Hepatocyte (in vitro differentiated cells): ENCODE measurements around the gene HS6ST1. TPM values are rescaled to one million over a fixed set of nuclear protein-coding genes. Genes with fewer than 3 reads are reported as not detected.

ENCODE experiments used
- DNase-seq: peaks from one replicate; pipeline ENCODE4 v3.0.0-alpha.2; 2016; ENCODE audit warnings: low spot score
- H2AFZ ChIP-seq: fragments of 200-600 bp; sonication (generic); 2 replicates; pipeline ENCODE4 v1.6.0; 2016; ENCODE audit warnings: antibody characterized with exemption, mild to moderate bottlenecking
- H3K27ac ChIP-seq: fragments of 200-600 bp; sonication (generic); 2 replicates; pipeline ENCODE4 v1.5.1; 2016; ENCODE audit warnings: mild to moderate bottlenecking
- H3K27me3 ChIP-seq: fragments of 200-600 bp; sonication (generic); 2 replicates; pipeline ENCODE4 v1.6.1; 2016
- H3K36me3 ChIP-seq: fragments of 200-600 bp; sonication (generic); replicated peaks from 2 replicates; pipeline ENCODE4 v1.5.1; 2016; ENCODE audit warnings: low read depth; ENCODE audit not compliant: insufficient read depth
- H3K4me1 ChIP-seq: fragments of 200-600 bp; sonication (generic); 2 replicates; pipeline ENCODE4 v1.5.1; 2016; ENCODE audit warnings: mild to moderate bottlenecking, moderate library complexity; ENCODE audit not compliant: insufficient read depth
- H3K4me2 ChIP-seq: fragments of 200-600 bp; sonication (generic); 2 replicates; pipeline ENCODE4 v1.6.0; 2016
- H3K4me3 ChIP-seq: fragments of 200-600 bp; sonication (generic); 2 replicates; pipeline ENCODE4 v1.5.1; 2016; ENCODE audit warnings: mild to moderate bottlenecking
- H3K79me2 ChIP-seq: fragments of 200-600 bp; sonication (generic); 2 replicates; pipeline ENCODE4 v1.6.0; 2017; ENCODE audit warnings: mild to moderate bottlenecking
- H3K9me2 ChIP-seq: fragments of 200-600 bp; sonication (generic); replicated peaks from 2 replicates; pipeline ENCODE4 v1.6.0; 2017; ENCODE audit warnings: mild to moderate bottlenecking; ENCODE audit not compliant: insufficient read depth
- H3K9me3 ChIP-seq: fragments of 200-600 bp; sonication (generic); 2 replicates; pipeline ENCODE4 v1.5.1; 2016; ENCODE audit warnings: low read depth, mild to moderate bottlenecking
- H4K20me1 ChIP-seq: fragments of 200-600 bp; sonication (generic); 2 replicates; pipeline ENCODE4 v1.6.0; 2016; ENCODE audit warnings: mild to moderate bottlenecking; ENCODE audit not compliant: insufficient read depth, poor library complexity, severe bottlenecking
- EZH2 ChIP-seq: fragments of 200-600 bp; sonication (generic); IDR thresholded peaks from 2 replicates; pipeline ENCODE4 v1.6.1; 2016; ENCODE audit warnings: antibody characterized with exemption, mild to moderate bottlenecking, borderline replicate concordance
- EZH2phosphoT487 ChIP-seq: fragments of 200-600 bp; sonication (generic); IDR thresholded peaks from one replicate; pipeline ENCODE4 v1.6.1; 2018; ENCODE audit warnings: antibody characterized with exemption, mild to moderate bottlenecking, low read depth, moderate library complexity; ENCODE audit not compliant: unreplicated experiment, severe bottlenecking
- WGBS: methylation state at CpG from one replicate; pipeline ENCODE4 v1.1.6; 2016; ENCODE audit warnings: low lambda C conversion rate; ENCODE audit errors: missing lambda C conversion rate; 5-methylcytosine and 5-hydroxymethylcytosine counted together
- polyA plus RNA-seq: library from polyadenylated mRNA; unstranded; fragments of >200 nt; fragmentation: Nextera tagmentation; extraction: Ambion mirVana; gene quantifications from 2 replicates; pipeline ENCODE4 v1.2.1, GENCODE V29; 2016
- total RNA-seq: library from RNA; depleted of rRNA; stranded (reverse); fragments of >200 nt; gene quantifications from 2 replicates; pipeline ENCODE4 v1.2.3, GENCODE V29; 2014
- TF ChIP-seq, protein P1 (sequence below): fragments of 200-600 bp; sonication (generic); IDR thresholded peaks from 2 replicates; pipeline ENCODE4 v1.5.1; 2016; ENCODE audit warnings: antibody characterized with exemption, mild to moderate bottlenecking; ENCODE audit not compliant: poor library complexity

The HS6ST1 gene
- total and polyA plus RNA-seq, 2 experiments from 2014 or later: 46.7 to 48.3 TPM

DNA sequence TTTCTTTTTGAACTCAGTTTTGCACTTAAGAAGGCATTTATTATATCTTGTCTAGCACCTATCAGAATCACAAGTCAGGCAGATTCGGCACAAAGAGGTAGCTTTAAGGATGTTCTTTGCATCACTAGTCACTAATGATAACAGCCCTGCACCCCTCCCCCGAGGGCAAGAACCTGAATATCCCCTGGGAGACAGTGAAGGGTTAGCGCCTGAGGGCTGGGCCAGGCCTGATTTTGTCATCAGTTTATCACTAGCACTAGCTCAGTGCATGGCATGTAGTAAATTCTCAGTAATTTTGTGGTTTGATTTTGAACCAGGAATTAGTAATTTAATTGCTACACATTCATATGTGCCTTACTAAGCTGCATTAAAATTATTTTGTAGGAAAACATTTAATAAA lies 23.9 kb upstream of the HS6ST1 start:
- TF ChIP-seq EZH2: no peak
- TF ChIP-seq EZH2phosphoT487: no peak
- TF ChIP-seq, protein P1, sequence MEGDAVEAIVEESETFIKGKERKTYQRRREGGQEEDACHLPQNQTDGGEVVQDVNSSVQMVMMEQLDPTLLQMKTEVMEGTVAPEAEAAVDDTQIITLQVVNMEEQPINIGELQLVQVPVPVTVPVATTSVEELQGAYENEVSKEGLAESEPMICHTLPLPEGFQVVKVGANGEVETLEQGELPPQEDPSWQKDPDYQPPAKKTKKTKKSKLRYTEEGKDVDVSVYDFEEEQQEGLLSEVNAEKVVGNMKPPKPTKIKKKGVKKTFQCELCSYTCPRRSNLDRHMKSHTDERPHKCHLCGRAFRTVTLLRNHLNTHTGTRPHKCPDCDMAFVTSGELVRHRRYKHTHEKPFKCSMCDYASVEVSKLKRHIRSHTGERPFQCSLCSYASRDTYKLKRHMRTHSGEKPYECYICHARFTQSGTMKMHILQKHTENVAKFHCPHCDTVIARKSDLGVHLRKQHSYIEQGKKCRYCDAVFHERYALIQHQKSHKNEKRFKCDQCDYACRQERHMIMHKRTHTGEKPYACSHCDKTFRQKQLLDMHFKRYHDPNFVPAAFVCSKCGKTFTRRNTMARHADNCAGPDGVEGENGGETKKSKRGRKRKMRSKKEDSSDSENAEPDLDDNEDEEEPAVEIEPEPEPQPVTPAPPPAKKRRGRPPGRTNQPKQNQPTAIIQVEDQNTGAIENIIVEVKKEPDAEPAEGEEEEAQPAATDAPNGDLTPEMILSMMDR: no peak
- Histone ChIP-seq H2AFZ (no peak overlapping the region), H4K20me1 (no peaks in the 10 kb centered on the region), H3K36me3 (no peaks in the 10 kb centered on the region), H3K27ac (no peak overlapping the region), H3K79me2 (no peaks in the 10 kb centered on the region), H3K27me3 (no peaks in the 10 kb centered on the region), H3K9me2 (no peaks in the 10 kb centered on the region), H3K4me1 (peaks cover 5% of the 10 kb centered on the region), H3K4me3 (no peak overlapping the region), H3K9me3 (no peaks in the 10 kb centered on the region), H3K4me2 (no peak overlapping the region)
- WGBS: 63% methylated on average over 3 of the region's 3 CpGs
- no peak for DNase-seq

DNA sequence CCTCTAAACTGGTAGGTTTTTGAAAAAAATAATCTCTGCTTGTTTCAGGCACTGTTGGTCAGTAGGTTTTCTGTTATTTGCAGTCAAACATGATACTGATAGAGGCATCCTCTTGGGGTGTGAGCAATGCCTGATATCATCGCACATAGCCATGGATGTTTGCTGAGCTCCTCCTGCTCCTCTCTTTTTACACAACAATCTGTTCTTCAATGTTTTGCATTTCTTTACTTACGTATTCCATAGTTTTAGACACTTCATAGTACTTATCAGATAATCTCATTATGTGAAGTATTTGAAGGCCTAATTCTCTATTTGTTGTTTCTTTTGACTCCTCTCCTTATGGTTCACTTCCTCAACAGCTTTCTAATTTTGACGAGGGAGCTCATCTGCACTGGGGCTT lies 23.0 kb upstream of the HS6ST1 start:
- 94% methylated on average over 3 of the region's 3 CpGs for WGBS
- H4K20me1 ChIP-seq: no peaks in the 10 kb centered on the region
- no peak overlapping the region for H3K4me3 ChIP-seq
- H3K4me1 ChIP-seq: no peaks in the 10 kb centered on the region
- H3K4me2 ChIP-seq: no peak overlapping the region
- no peak for DNase-seq
- no peaks in the 10 kb centered on the region for H3K36me3 ChIP-seq
- TF ChIP-seq EZH2phosphoT487 (no peak), EZH2 (no peak)
- TF ChIP-seq, protein P1: no peak
- H2AFZ ChIP-seq: no peak overlapping the region
- H3K9me3 ChIP-seq: no peaks in the 10 kb centered on the region
- H3K27ac ChIP-seq: no peak overlapping the region
- H3K79me2 ChIP-seq: no peaks in the 10 kb centered on the region
- no peaks in the 10 kb centered on the region for H3K9me2 ChIP-seq
- no peaks in the 10 kb centered on the region for H3K27me3 ChIP-seq

GRCh38 chr2:128332091-128332634 lies 13.5 kb upstream of the HS6ST1 start:
- 98% methylated on average over 2 of the region's 2 CpGs for WGBS
- no peaks in the 10 kb centered on the region for H3K9me2 ChIP-seq

More at GRCh38 chr2:128332091-128332634, 13.5 kb upstream of the HS6ST1 start:
- H3K4me1 ChIP-seq: no peaks in the 10 kb centered on the region
- H3K9me3 ChIP-seq: peaks cover 6% of the 10 kb centered on the region
- no peak for DNase-seq
- no peak overlapping the region for H3K4me2 ChIP-seq
- no peak overlapping the region for H3K27ac ChIP-seq
- H3K79me2 ChIP-seq: no peaks in the 10 kb centered on the region
- H3K4me3 ChIP-seq: no peak overlapping the region
- no peak overlapping the region for H2AFZ ChIP-seq
- no peaks in the 10 kb centered on the region for H3K36me3 ChIP-seq
- no peak for TF ChIP-seq EZH2phosphoT487
- TF ChIP-seq, protein P1: no peak
- TF ChIP-seq EZH2: no peak
- H3K27me3 ChIP-seq: no peaks in the 10 kb centered on the region
- no peaks in the 10 kb centered on the region for H4K20me1 ChIP-seq
